Left lung (tissue), 10 donors: ENCODE results near the gene RNF213. TPM values are rescaled to one million over a fixed set of nuclear protein-coding genes. Genes with fewer than 3 reads are reported as not detected.
"Not testable (repeated sequence)": the region's sequence is repeated elsewhere in the genome, so short reads cannot be mapped to it uniquely, and the experiment has no call there.

ENCODE experiments used
- ATAC-seq: fragments of 200-7000 bp; cut with Tn5 transposase; one replicate; pipeline ENCODE4 v1.9.1; 2020; ENCODE audit warnings: moderate library complexity
- DNase-seq, 4 donors: peaks; one replicate each; pipeline ENCODE4 v3.0.0-alpha.2; 2013 to 2020
- H3K27ac ChIP-seq, 2 donors: fragments of 200-600 bp; sonication (generic) in 1 of 2; one replicate each; pipeline versions ENCODE4 v1.5.0 to v1.8.0; 2020 to 2021
- H3K27me3 ChIP-seq, 2 donors: fragments of 200-600 bp; sonication (generic) in 1 of 2; one replicate each; pipeline versions ENCODE4 v1.5.0 to v1.8.0; 2020 to 2021
- H3K36me3 ChIP-seq, 2 donors: fragments of 200-600 bp; sonication (generic) in 1 of 2; one replicate each; pipeline versions ENCODE4 v1.5.0 to v1.8.0; 2020 to 2021
- H3K4me1 ChIP-seq, 2 donors: fragments of 200-600 bp; one replicate each; pipeline ENCODE4 v1.8.0; 2021
- H3K4me3 ChIP-seq, 2 donors: fragments of 200-600 bp; sonication (generic) in 1 of 2; one replicate each; pipeline versions ENCODE4 v1.5.0 to v1.8.0; 2020 to 2021; ENCODE audit warnings: mild to moderate bottlenecking in 1 of 2
- H3K9me3 ChIP-seq, 2 donors: fragments of 200-600 bp; sonication (generic) in 1 of 2; one replicate each; pipeline versions ENCODE4 v1.5.0 to v1.8.0; 2020 to 2021
- intact Hi-C, 2 donors: fragments of 100-400 bp; cut with DNase I; formaldehyde crosslinking; loops; one replicate each; pipeline versions ENCODE4 v1.11.2 to v1.14.2; 2022
- polyA plus RNA-seq, 6 donors: library from polyadenylated mRNA; unstranded; fragments of 120-200 nt; gene quantifications; one replicate each; pipeline ENCODE4 v1.2.1, GENCODE V29; 2013; ENCODE audit not compliant: insufficient read length in 6 of 6
- total RNA-seq, 2 donors: library from RNA; stranded (reverse); fragmentation: NEBNext Ultra II Directional; extraction: Animal tissue kit (Norgen Biotek cat#: 25700); gene quantifications; one replicate each; pipeline ENCODE4 v1.2.1, GENCODE V29; 2021
- TF ChIP-seq, protein P1 (sequence below), 2 donors: fragments of 200-600 bp; sonication (generic) in 1 of 2; IDR thresholded peaks; one replicate each; pipeline versions ENCODE4 v1.5.0 to v1.8.0; 2021; ENCODE audit warnings: antibody characterized with exemption in 2 of 2
- donor health status: DM: no; HTN: yes; CAD: no.
- donor health status: DM: no; HTN: no; CAD: no.

RNF213 gene
- total and polyA plus RNA-seq, 8 donors: 89.0 to 264 (median 103) TPM

DNA sequence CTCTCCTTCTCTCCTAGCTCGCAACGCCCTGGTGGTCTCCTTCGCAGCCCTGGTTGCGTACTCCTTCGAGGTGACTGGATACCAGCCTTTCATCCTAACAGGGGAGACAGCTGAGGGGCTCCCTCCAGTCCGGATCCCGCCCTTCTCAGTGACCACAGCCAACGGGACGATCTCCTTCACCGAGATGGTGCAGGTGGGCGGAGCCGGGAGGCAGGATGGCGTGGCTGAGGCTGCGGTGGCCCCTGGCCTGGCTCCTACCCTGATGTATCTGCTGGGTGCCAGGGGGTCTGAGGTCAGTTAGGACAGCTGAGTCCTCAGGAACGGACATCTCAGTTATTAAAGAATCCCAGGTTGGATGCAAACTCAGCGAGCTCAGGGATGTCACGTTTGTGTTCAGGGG is 23.7 kb upstream of the RNF213 start:
- peaks cover 3 to 77% of the 10 kb centered on the region in 2 donors for H3K36me3 ChIP-seq
- no peaks in the 10 kb centered on the region for H3K27me3 ChIP-seq
- H3K27ac ChIP-seq: no peak overlapping the region
- no peak for DNase-seq
- peaks cover 0 to 20% of the 10 kb centered on the region in 2 donors for H3K9me3 ChIP-seq
- no peaks in the 10 kb centered on the region for H3K4me1 ChIP-seq
- TF ChIP-seq, protein P1, sequence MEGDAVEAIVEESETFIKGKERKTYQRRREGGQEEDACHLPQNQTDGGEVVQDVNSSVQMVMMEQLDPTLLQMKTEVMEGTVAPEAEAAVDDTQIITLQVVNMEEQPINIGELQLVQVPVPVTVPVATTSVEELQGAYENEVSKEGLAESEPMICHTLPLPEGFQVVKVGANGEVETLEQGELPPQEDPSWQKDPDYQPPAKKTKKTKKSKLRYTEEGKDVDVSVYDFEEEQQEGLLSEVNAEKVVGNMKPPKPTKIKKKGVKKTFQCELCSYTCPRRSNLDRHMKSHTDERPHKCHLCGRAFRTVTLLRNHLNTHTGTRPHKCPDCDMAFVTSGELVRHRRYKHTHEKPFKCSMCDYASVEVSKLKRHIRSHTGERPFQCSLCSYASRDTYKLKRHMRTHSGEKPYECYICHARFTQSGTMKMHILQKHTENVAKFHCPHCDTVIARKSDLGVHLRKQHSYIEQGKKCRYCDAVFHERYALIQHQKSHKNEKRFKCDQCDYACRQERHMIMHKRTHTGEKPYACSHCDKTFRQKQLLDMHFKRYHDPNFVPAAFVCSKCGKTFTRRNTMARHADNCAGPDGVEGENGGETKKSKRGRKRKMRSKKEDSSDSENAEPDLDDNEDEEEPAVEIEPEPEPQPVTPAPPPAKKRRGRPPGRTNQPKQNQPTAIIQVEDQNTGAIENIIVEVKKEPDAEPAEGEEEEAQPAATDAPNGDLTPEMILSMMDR (IDR thresholded peaks at IDR 0.05): no peak
- intact Hi-C loops: no loop called here
- no peak for ATAC-seq
- no peak overlapping the region for H3K4me3 ChIP-seq

DNA sequence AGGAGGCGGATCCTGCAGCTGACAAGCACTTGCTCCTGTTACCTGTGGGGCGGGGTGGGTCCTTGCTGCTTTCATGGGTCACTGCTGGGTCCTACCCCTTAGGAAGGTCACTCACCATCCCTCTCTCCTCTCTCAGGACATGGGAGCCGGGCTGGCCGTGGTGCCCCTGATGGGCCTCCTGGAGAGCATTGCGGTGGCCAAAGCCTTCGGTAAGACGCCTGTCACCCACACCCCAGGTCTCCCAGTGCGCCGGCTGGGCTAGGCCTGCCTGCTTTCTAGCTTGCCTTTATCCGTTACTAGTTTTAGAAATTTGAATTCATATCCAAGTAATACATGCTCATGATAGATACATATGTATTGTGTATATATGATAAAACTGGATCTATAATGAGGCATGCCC is 23.3 kb upstream of the RNF213 start:
- no peak overlapping the region for H3K27ac ChIP-seq

DNA sequence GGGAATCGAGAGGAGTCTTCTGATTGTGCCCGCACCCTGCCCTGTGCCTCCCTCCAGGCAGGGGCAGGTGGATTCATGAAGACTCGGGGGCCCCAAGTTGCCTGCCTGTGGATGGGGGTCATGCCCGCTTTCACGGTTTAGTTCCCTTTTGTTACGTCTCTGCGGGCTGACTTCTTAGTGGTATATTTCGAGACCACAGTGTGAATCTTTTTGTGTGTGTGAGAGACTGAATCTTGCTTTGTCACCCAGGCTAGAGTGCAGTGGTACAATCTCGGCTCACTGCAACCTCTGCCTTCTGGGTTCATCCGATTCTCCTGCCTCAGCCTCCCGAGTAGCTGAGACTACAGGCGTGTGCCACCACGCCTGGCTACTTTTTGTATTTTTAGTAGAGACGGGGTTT is 18.1 kb upstream of the RNF213 start:
- H3K4me3 ChIP-seq: no peak overlapping the region
- peak in 1 of 4 donors; percentile 33 for DNase-seq
- H3K27ac ChIP-seq: no peak overlapping the region
- intact Hi-C loops: no loop called here
- no peaks in the 10 kb centered on the region for H3K9me3 ChIP-seq
- no peak for ATAC-seq
- H3K27me3 ChIP-seq: no peaks in the 10 kb centered on the region
- no peaks in the 10 kb centered on the region for H3K4me1 ChIP-seq
- TF ChIP-seq, protein P1 (IDR thresholded peaks at IDR 0.05): no peak
- H3K36me3 ChIP-seq: peaks cover 3 to 55% of the 10 kb centered on the region in 2 donors

More for the DNA sequence above, 23.3 kb upstream of the RNF213 start:
- no peaks in the 10 kb centered on the region for H3K27me3 ChIP-seq
- ATAC-seq (no peak), DNase-seq (peak in 1 of 4 donors; percentile 70)
- TF ChIP-seq, protein P1 (IDR thresholded peaks at IDR 0.05): no peak
- no peaks in the 10 kb centered on the region for H3K4me1 ChIP-seq
- H3K4me3 ChIP-seq: no peak overlapping the region
- intact Hi-C loops: no loop called here
- peaks cover 0 to 15% of the 10 kb centered on the region in 2 donors for H3K9me3 ChIP-seq
- peaks cover 3 to 77% of the 10 kb centered on the region in 2 donors for H3K36me3 ChIP-seq

DNA sequence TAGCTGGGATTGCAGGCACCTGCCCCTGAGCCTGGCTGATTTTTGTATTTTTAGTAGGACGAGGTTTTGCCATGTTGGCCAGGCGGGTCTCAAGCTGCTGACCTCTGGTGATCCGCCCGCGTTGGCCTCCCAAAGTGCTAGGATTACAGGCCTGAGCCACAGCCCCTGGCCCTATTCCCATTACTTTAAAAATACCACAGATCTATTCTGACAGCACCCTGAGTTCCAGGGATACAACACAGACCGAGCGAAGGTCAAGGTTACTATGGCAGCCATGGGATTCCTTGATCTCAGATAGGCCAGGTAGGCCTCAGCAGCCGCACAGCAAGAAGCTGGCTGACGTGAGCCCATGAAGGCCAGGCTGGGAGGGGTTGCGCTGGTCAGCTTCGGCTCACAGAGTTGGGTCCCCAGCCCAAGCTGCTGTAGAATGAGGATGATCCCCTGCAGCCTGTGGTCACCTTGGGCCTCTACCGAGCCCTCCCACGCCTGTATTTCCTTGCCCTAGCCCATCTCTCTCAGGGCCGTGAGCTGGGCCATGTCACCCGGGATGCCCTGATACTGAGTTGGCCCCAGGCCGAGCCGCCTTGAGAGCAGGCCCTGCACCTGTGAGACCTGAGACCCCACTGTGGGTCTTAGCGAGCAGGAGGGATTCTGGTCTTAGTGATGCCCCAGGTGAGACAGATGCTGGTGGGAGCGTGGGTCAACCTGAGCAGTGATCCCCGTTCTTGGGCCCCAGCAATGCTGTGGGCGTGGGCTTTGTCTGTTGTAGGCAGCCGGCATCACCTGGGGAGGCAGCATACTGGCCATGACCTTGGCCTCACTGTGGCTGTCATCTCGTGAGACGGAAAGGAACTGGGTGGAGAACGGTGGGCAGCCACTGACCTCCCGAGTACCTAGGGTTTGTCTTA is 16.9 kb upstream of the RNF213 start:
- H3K4me3 ChIP-seq: no peak overlapping the region
- H3K9me3 ChIP-seq: no peaks in the 10 kb centered on the region
- peaks cover 3 to 52% of the 10 kb centered on the region in 2 donors for H3K36me3 ChIP-seq
- intact Hi-C loops: no loop called here
- H3K4me1 ChIP-seq: no peaks in the 10 kb centered on the region
- DNase-seq (peak in 1 of 4 donors; percentile 51), ATAC-seq (no peak)
- no peak overlapping the region for H3K27ac ChIP-seq
- TF ChIP-seq, protein P1 (IDR thresholded peaks at IDR 0.05): no peak
- H3K27me3 ChIP-seq: no peaks in the 10 kb centered on the region

DNA sequence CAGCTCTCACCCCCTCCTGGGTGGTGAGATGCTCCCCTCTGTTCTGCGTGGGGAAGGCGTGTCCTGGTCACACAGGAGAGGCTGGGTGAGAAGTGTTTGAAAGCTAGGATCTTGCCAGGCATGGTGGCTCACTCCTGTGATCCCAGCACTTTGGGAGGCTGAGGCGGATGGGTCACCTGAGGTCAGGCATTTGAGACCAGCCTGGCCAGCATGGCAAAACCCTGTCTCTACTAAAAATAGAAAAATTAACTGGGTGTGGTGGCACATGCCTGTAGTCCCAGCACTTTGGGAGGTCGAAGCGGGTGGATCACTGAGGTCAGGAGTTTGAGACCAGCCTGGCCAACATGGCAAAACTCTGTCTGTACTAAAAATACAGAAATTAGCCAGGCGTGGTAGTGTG is 16.2 kb upstream of the RNF213 start:
- peaks cover 3 to 52% of the 10 kb centered on the region in 2 donors for H3K36me3 ChIP-seq
- ATAC-seq, H3K27ac ChIP-seq, H3K27me3 ChIP-seq, H3K4me3 ChIP-seq, H3K4me1 ChIP-seq, H3K9me3 ChIP-seq, intact Hi-C loops: not testable (repeated sequence)
- DNase-seq: peak in 1 of 4 donors; percentile 21
